Effector memory CD4-positive, alpha-beta T cell (primary cell): Measurements from ENCODE around the gene KATNAL1.

ENCODE experiments used
- DNase-seq, 3 donors: peaks; one replicate each; pipeline ENCODE4 v3.0.0-alpha.2; 2020
- H3K27ac ChIP-seq: 2 replicates; pipeline ENCODE4 v1.7.0; 2013; ENCODE audit warnings: mild to moderate bottlenecking, low read length, moderate library complexity; ENCODE audit not compliant: insufficient read depth, poor library complexity, severe bottlenecking
- H3K27me3 ChIP-seq: replicated peaks from 2 replicates; pipeline ENCODE4 v1.7.0; 2013; ENCODE audit warnings: mild to moderate bottlenecking, low read length; ENCODE audit not compliant: insufficient read depth, control insufficient read depth, poor library complexity, severe bottlenecking
- H3K36me3 ChIP-seq: 2 replicates; pipeline ENCODE4 v1.7.0; 2013; ENCODE audit warnings: mild to moderate bottlenecking, low read length, moderate library complexity; ENCODE audit not compliant: control insufficient read depth, insufficient read depth
- H3K4me1 ChIP-seq: 2 replicates; pipeline ENCODE4 v1.7.0; 2013; ENCODE audit warnings: low read length, mild to moderate bottlenecking; ENCODE audit not compliant: control insufficient read depth, insufficient read depth, poor library complexity, severe bottlenecking
- H3K4me3 ChIP-seq: 2 replicates; pipeline ENCODE4 v1.7.0; 2013; ENCODE audit warnings: low read length, low read depth, mild to moderate bottlenecking; ENCODE audit not compliant: insufficient read depth, poor library complexity, severe bottlenecking
- H3K9me3 ChIP-seq: 2 replicates; pipeline ENCODE4 v1.7.0; 2013; ENCODE audit warnings: mild to moderate bottlenecking, low read length, moderate library complexity; ENCODE audit not compliant: control insufficient read depth

The KATNAL1 gene

GRCh38 chr13:30158774-30159445 is 148.4 kb downstream of the KATNAL1 start:
- H3K4me1 ChIP-seq = peaks cover 11% of the 10 kb centered on the region
- H3K36me3 ChIP-seq = no peaks in the 10 kb centered on the region
- no peak for DNase-seq
- H3K9me3 ChIP-seq = no peaks in the 10 kb centered on the region
- no peaks in the 10 kb centered on the region for H3K27me3 ChIP-seq
- no peak overlapping the region for H3K4me3 ChIP-seq
- H3K27ac ChIP-seq = no peak overlapping the region

- no peaks in the 10 kb centered on the region for H3K27me3 ChIP-seq
- H3K4me1 ChIP-seq = peaks cover 11% of the 10 kb centered on the region
- H3K4me3 ChIP-seq = no peak overlapping the region
- DNase-seq = no peak
- H3K9me3 ChIP-seq = no peaks in the 10 kb centered on the region
- no peaks in the 10 kb centered on the region for H3K36me3 ChIP-seq
- no peak overlapping the region for H3K27ac ChIP-seq
These were observed 149.7 kb downstream of the KATNAL1 start for GRCh38 chr13:30157616-30157993.

- H3K27ac ChIP-seq = no peak overlapping the region
These were observed 150.3 kb downstream of the KATNAL1 start for GRCh38 chr13:30156826-30157615.

DNA sequence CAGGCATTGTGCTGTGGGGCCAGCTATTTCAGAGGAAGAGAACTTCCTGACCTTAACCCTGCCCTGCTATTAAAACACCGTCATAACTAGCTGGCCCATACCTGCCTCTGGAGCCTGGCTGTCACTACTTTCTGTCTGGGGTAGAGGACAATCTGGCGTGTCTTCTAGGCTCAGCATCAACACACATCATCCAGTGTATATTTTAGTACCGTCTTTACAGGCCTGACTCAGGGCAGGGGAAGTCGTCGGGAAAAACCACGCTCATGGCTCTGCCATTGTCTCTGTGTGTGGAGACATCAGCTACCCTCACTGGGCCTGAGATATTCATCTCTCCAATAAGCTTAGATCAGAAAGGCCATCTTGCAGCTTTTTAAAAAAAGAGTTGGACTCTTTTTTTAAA is 151.1 kb downstream of the KATNAL1 start:
- Histone ChIP-seq H3K9me3 (no peaks in the 10 kb centered on the region), H3K27me3 (no peaks in the 10 kb centered on the region), H3K36me3 (no peaks in the 10 kb centered on the region), H3K4me3 (no peak overlapping the region), H3K27ac (no peak overlapping the region), H3K4me1 (peaks cover 22% of the 10 kb centered on the region)
- DNase-seq = no peak

More at GRCh38 chr13:30156826-30157615, 150.3 kb downstream of the KATNAL1 start:
- H3K4me3 ChIP-seq = no peak overlapping the region
- no peak for DNase-seq
- no peaks in the 10 kb centered on the region for H3K9me3 ChIP-seq
- no peaks in the 10 kb centered on the region for H3K36me3 ChIP-seq
- no peaks in the 10 kb centered on the region for H3K27me3 ChIP-seq
- H3K4me1 ChIP-seq = peaks cover 14% of the 10 kb centered on the region

DNA sequence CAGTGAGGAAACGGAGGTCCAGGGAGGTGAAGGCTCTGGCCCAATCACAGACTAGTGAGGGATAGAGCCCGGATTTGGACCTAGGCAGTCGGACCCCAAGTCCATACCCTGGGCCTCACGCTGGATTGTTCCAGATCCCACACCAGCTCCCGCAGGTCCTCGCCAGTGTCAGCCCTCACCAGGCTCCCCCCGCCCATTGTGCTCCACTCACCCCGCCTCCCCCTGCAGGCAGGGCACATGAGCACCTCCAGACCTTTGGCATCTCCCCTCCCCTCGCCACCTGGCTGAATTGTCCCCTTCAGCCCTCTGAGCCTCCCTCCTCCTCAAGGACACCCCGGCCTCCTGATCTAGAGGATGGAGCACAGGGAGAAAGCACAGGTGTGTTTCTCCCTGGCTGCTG is 152.4 kb downstream of the KATNAL1 start:
- peaks cover 35% of the 10 kb centered on the region for H3K4me1 ChIP-seq
- H3K27me3 ChIP-seq = no peaks in the 10 kb centered on the region
- H3K4me3 ChIP-seq = no peak overlapping the region
- no peaks in the 10 kb centered on the region for H3K9me3 ChIP-seq
- no peak for DNase-seq
- no peaks in the 10 kb centered on the region for H3K36me3 ChIP-seq
- no peak overlapping the region for H3K27ac ChIP-seq

- H3K36me3 ChIP-seq = no peaks in the 10 kb centered on the region
- no peak overlapping the region for H3K4me3 ChIP-seq
- DNase-seq = no peak
- no peak overlapping the region for H3K27ac ChIP-seq
- H3K4me1 ChIP-seq = peaks cover 39% of the 10 kb centered on the region
- no peaks in the 10 kb centered on the region for H3K27me3 ChIP-seq
- H3K9me3 ChIP-seq = no peaks in the 10 kb centered on the region
These were observed 152.8 kb downstream of the KATNAL1 start for GRCh38 chr13:30154531-30154930.

DNA sequence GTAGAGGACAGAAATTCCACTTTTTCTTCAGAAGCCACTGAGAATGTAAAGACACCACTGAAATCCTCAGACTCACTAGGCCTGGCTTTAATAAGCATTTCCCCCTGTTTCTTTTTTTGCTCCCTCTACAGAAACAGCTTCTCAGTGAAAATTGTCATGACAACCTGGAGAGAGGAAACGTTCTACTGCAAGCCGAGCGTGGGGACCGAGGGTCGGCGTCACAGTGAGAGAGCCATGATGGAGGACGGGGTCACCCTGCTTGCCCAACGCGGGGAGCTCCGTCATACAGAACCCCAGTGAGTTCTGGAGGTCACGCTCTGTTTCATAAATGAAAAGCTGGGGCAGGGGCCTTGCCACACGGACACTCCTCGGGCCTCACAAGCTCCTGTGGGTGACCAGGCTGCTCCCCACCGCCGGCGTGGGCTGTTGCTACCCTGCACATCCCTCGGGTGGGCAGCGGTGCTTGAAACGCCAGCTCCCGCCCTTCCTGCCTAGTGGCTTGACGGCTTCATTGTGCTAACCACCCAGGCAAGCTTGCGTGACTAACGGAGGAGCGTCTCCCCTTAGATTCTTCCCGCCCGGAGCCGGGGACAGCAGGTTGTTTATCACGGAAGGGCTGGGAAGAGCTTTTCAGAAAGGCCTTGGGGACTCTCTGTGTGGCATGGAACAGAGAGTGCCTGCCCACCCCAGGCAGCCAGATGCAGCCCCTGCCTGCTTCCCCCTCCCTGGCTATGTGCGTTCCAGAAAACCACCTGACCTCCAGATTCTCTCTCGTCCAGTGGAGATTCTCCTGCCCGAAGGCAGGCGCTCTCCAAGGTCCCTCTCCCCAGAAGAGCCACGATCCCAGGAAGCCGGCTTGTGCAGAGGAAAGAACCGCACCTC is 153.6 kb downstream of the KATNAL1 start:
- Histone ChIP-seq H3K9me3 (no peaks in the 10 kb centered on the region), H3K4me3 (no peak overlapping the region), H3K27ac (no peak overlapping the region), H3K36me3 (no peaks in the 10 kb centered on the region), H3K4me1 (peaks cover 42% of the 10 kb centered on the region), H3K27me3 (no peaks in the 10 kb centered on the region)
- no peak for DNase-seq
